Osteoblast (primary cell): ENCODE measurements around the gene PRKN. TPM values are rescaled to one million over a fixed set of nuclear protein-coding genes. Genes with fewer than 3 reads are reported as not detected.

ENCODE experiments used
- DNase-seq: peaks from one replicate; pipeline ENCODE4 v3.0.0; 2011; ENCODE audit warnings: low spot score, mixed read lengths; ENCODE audit not compliant: insufficient read length; ENCODE audit errors: missing footprints
- H2AFZ ChIP-seq: 2 replicates; pipeline ENCODE4 v1.6.0; 2011; ENCODE audit warnings: mild to moderate bottlenecking, low read length
- H3K27ac ChIP-seq: 2 replicates; pipeline ENCODE4 v1.5.1; 2011; ENCODE audit warnings: mild to moderate bottlenecking, low read depth, low read length, moderate library complexity
- H3K27me3 ChIP-seq: 2 replicates; pipeline ENCODE4 v1.6.0; 2012; ENCODE audit warnings: mild to moderate bottlenecking, control low read depth, inconsistent platforms, low read length, moderate library complexity; ENCODE audit not compliant: insufficient read depth
- H3K36me3 ChIP-seq: 2 replicates; pipeline ENCODE4 v1.5.1; 2011; ENCODE audit warnings: mild to moderate bottlenecking, low read length, control low read depth, moderate library complexity; ENCODE audit not compliant: insufficient read depth
- H3K4me1 ChIP-seq: 2 replicates; pipeline ENCODE4 v1.5.1; 2011; ENCODE audit warnings: mild to moderate bottlenecking, low read length, control low read depth, moderate library complexity; ENCODE audit not compliant: insufficient read depth
- H3K4me2 ChIP-seq: 2 replicates; pipeline ENCODE4 v1.6.0; 2011; ENCODE audit warnings: mild to moderate bottlenecking, low read length; ENCODE audit not compliant: insufficient read depth
- H3K4me3 ChIP-seq: fragments of 200-600 bp; sonication (generic); 3 replicates; pipeline ENCODE4 v1.5.1; 2012; ENCODE audit warnings: mild to moderate bottlenecking, low read length, inconsistent platforms; ENCODE audit not compliant: insufficient read depth
- H3K79me2 ChIP-seq: 2 replicates; pipeline ENCODE4 v1.6.0; 2012; ENCODE audit warnings: mild to moderate bottlenecking, low read length, control low read depth, inconsistent platforms; ENCODE audit not compliant: insufficient read depth
- H3K9me3 ChIP-seq: 2 replicates; pipeline ENCODE4 v1.5.1; 2011; ENCODE audit warnings: low read depth, low read length, control low read depth
- H4K20me1 ChIP-seq: 2 replicates; pipeline ENCODE4 v1.6.0; 2012; ENCODE audit warnings: mild to moderate bottlenecking, low read length, control low read depth; ENCODE audit not compliant: insufficient read depth
- total RNA-seq: library from RNA; depleted of rRNA; stranded (reverse); fragments of >200 nt; gene quantifications from 2 replicates; pipeline ENCODE4 v1.2.3, GENCODE V29; 2012
- TF ChIP-seq, protein P1 (sequence below): IDR thresholded peaks from 2 replicates; pipeline ENCODE4 v1.5.1; 2011; ENCODE audit warnings: mild to moderate bottlenecking, low read depth, low read length, moderate library complexity; ENCODE audit errors: extremely low read depth

PRKN gene
- total RNA-seq, 1 donor: 2.9 TPM

DNA sequence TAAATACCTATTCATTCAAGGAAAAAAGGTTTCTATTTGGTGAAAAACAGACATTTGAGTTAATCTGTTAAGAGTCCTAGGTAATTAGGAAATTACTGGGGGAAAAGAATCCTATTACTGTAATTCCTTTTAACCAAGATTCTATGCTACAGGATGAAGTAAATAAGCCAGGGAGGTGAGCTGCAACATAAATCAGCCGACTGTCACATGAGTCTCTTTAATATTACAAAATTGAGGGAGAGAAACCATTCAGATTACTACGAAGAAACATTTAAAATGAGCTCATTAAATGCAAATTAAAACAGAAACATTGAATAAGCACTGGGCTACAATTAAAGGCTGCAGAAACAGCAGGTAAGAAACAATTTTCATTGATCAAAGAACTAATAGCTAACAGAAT lies 5.3 kb downstream of the PRKN start:
- Histone ChIP-seq H3K4me2 (no peak overlapping the region), H3K9me3 (no peaks in the 10 kb centered on the region), H3K4me3 (no peak overlapping the region), H3K27me3 (no peaks in the 10 kb centered on the region), H3K27ac (no peak overlapping the region), H2AFZ (no peak overlapping the region), H3K4me1 (peaks cover 2% of the 10 kb centered on the region), H3K36me3 (no peaks in the 10 kb centered on the region), H3K79me2 (no peaks in the 10 kb centered on the region), H4K20me1 (no peaks in the 10 kb centered on the region)
- no peak for DNase-seq
- TF ChIP-seq, protein P1, sequence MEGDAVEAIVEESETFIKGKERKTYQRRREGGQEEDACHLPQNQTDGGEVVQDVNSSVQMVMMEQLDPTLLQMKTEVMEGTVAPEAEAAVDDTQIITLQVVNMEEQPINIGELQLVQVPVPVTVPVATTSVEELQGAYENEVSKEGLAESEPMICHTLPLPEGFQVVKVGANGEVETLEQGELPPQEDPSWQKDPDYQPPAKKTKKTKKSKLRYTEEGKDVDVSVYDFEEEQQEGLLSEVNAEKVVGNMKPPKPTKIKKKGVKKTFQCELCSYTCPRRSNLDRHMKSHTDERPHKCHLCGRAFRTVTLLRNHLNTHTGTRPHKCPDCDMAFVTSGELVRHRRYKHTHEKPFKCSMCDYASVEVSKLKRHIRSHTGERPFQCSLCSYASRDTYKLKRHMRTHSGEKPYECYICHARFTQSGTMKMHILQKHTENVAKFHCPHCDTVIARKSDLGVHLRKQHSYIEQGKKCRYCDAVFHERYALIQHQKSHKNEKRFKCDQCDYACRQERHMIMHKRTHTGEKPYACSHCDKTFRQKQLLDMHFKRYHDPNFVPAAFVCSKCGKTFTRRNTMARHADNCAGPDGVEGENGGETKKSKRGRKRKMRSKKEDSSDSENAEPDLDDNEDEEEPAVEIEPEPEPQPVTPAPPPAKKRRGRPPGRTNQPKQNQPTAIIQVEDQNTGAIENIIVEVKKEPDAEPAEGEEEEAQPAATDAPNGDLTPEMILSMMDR: no peak

DNA sequence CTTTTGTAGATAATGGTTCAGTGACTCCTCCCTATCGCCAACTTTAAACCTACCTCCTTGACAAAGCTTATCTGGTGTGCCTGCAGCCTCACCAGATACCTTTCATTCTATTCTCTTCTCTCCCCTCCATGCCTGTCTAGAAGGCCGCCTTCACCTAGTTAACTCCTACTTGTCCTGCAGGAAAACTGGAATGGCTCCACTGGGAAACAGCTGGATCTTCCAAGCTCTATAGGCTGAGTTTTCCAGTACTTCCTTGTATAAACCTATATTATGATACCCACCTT lies 6.2 kb downstream of the PRKN start:
- H3K4me1 ChIP-seq: no peaks in the 10 kb centered on the region
- H4K20me1 ChIP-seq: no peaks in the 10 kb centered on the region
- DNase-seq: no peak

DNA sequence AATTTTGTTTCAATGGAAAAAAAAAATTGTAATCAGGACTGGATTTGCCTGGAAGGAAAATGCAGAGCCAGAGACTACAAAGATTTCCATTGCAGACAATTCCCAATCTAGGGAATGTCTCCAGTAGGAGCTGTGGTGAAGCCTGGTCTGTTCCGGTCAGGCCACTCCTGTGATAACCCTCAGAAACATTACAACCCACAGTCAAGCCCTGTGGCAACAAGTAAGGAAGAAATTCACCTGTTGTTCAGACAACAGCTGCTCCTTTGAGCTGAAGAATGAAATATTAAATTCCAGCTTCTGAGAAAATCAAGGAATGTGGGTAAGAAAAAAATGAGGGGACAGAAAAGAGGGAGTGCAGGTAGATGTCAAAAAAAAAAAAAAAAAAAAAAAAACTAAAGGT lies 8.0 kb downstream of the PRKN start:
- no peak overlapping the region for H3K4me2 ChIP-seq
- H3K27ac ChIP-seq: no peak overlapping the region
- H3K4me3 ChIP-seq: no peak overlapping the region
- H3K9me3 ChIP-seq: no peaks in the 10 kb centered on the region
- H3K27me3 ChIP-seq: no peaks in the 10 kb centered on the region
- no peaks in the 10 kb centered on the region for H3K4me1 ChIP-seq
- no peaks in the 10 kb centered on the region for H3K36me3 ChIP-seq
- H2AFZ ChIP-seq: no peak overlapping the region
- H3K79me2 ChIP-seq: no peaks in the 10 kb centered on the region
- DNase-seq: no peak
- TF ChIP-seq, protein P1: no peak
- no peaks in the 10 kb centered on the region for H4K20me1 ChIP-seq

More for the DNA sequence above, 6.2 kb downstream of the PRKN start:
- Histone ChIP-seq H3K79me2 (no peaks in the 10 kb centered on the region), H3K9me3 (no peaks in the 10 kb centered on the region), H3K4me2 (no peak overlapping the region), H3K27me3 (no peaks in the 10 kb centered on the region), H3K36me3 (no peaks in the 10 kb centered on the region), H2AFZ (no peak overlapping the region), H3K27ac (no peak overlapping the region), H3K4me3 (no peak overlapping the region)
- TF ChIP-seq, protein P1: no peak

DNA sequence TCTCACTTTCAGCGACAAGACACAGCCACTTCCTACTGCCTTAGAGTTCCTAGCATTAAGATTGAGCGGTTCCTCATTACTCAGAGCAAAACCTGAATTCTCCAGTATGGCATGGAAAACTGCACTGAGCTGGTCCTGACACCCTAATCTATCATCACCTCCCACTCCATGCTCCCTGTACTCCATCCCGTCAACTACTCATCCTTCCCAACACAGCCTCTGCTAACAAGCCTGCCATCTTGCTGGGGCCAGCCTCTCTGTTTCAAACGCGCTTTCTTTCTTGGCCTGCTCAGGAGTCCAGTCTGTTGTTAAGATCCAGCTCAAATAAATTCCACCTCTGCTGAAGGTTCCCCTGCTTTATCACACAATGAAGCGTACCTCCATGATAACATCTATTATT lies 12.0 kb downstream of the PRKN start:
- H3K4me3 ChIP-seq: no peak overlapping the region
- no peaks in the 10 kb centered on the region for H4K20me1 ChIP-seq
- no peak for DNase-seq
- H3K4me2 ChIP-seq: no peak overlapping the region
- H3K27me3 ChIP-seq: no peaks in the 10 kb centered on the region
- no peak overlapping the region for H2AFZ ChIP-seq
- H3K79me2 ChIP-seq: no peaks in the 10 kb centered on the region
- no peaks in the 10 kb centered on the region for H3K36me3 ChIP-seq
- peaks cover 2% of the 10 kb centered on the region for H3K9me3 ChIP-seq
- H3K27ac ChIP-seq: no peak overlapping the region
- H3K4me1 ChIP-seq: no peaks in the 10 kb centered on the region
- TF ChIP-seq, protein P1: no peak
